HCT116 (cell line): Measurements from ENCODE around the gene PAFAH1B1. TPM values are rescaled to one million over a fixed set of nuclear protein-coding genes. Genes with fewer than 3 reads are reported as not detected.

Experiments
- ATAC-seq: fragments of 200-7000 bp; cut with Tn5 transposase; 2 replicates; pipeline ENCODE4 v1.9.1; 2020; ENCODE audit warnings: mild to moderate bottlenecking, moderate library complexity
- BruUV-seq: library from RNA; stranded (reverse); fragments of 400-500 nt; replicated peaks from 2 replicates; lab custom pipeline; 2021; lab: Mats Ljungman, UMichigan
- CTCF ChIA-PET: fragments of 300-600 bp; sonication (Branson Sonifier 250); formaldehyde crosslinking; loops from one replicate; lab custom pipeline; 2021; ENCODE audit warnings: antibody characterized with exemption; lab: Charles Lee
- POLR2A ChIA-PET: fragments of 300-600, 350-600 bp; sonication (Branson Sonifier 250); formaldehyde crosslinking; loops from one replicate; lab custom pipeline; 2021; ENCODE audit warnings: antibody characterized with exemption; lab: Charles Lee
- RAD21 ChIA-PET, 2 experiments: fragments of 300-600 bp; sonication (Branson Sonifier 250); formaldehyde crosslinking; loops; one replicate each; lab custom pipeline; 2023; ENCODE audit warnings: low total read pairs in 2 of 2; ENCODE audit not compliant: uncharacterized antibody in 2 of 2, unreplicated experiment in 2 of 2, low non-redundant PET in 1 of 2; lab: Charles Lee
- DNase-seq: peaks from one replicate; pipeline ENCODE4 v3.0.0-alpha.2; 2010; ENCODE audit warnings: low read depth, low spot score
- H2AFZ ChIP-seq: fragments of 200-600 bp; shearing (Covaris generic), sonication (generic); 2 replicates; pipeline ENCODE4 v1.6.1; 2017; ENCODE audit warnings: low read depth, mixed run types, mixed read lengths, antibody characterized with exemption, low read length; ENCODE audit not compliant: poor library complexity, severe bottlenecking
- H3K27ac ChIP-seq: 2 replicates; pipeline ENCODE4 v1.5.1; 2012; ENCODE audit warnings: low read depth, low read length
- H3K27me3 ChIP-seq: fragments of 200-600 bp; sonication (generic); 2 replicates; pipeline ENCODE4 v1.6.1; 2016; ENCODE audit warnings: mixed run types, low read length, mixed read lengths; ENCODE audit not compliant: insufficient read depth
- H3K36me3 ChIP-seq, 2 experiments: fragments of 200-500 bp in 1 of 2; fragments of 200-600 bp in 1 of 2; sonication (Bioruptor generic) in 1 of 2; sonication (generic) in 1 of 2; 2 replicates each; pipeline versions ENCODE4 v1.5.1 to v1.6.1; 2014 to 2016; ENCODE audit warnings: low read length in 2 of 2, inconsistent platforms in 1 of 2, mixed read lengths in 1 of 2, mixed run types in 1 of 2; ENCODE audit not compliant: insufficient read depth in 2 of 2, control insufficient read depth in 1 of 2
- H3K4me1 ChIP-seq, 2 experiments: fragments of 200-600 bp in 1 of 2; sonication (generic) in 1 of 2; 2 replicates each; pipeline versions ENCODE4 v1.5.1 to v1.6.1; 2012 to 2017; ENCODE audit warnings: low read length in 2 of 2, inconsistent platforms in 1 of 2, mild to moderate bottlenecking in 1 of 2, mixed read lengths in 1 of 2, mixed run types in 1 of 2, moderate library complexity in 1 of 2; ENCODE audit not compliant: insufficient read depth in 2 of 2, control insufficient read depth in 1 of 2
- H3K4me2 ChIP-seq: fragments of 200-600 bp; sonication (generic); 2 replicates; pipeline ENCODE4 v1.6.1; 2017; ENCODE audit warnings: mixed run types, low read length, mixed read lengths
- H3K4me3 ChIP-seq, 2 experiments: fragments of 200-600 bp in 1 of 2; sonication (generic) in 1 of 2; replicated peaks in 1 of 2; 2 replicates each; pipeline ENCODE4 v1.5.1; 2011 to 2016; ENCODE audit warnings: low read length in 2 of 2, control low read depth in 1 of 2, low read depth in 1 of 2, mild to moderate bottlenecking in 1 of 2, mixed read lengths in 1 of 2, mixed run types in 1 of 2
- H3K79me2 ChIP-seq: fragments of 200-600 bp; sonication (generic); 2 replicates; pipeline ENCODE4 v1.6.1; 2017; ENCODE audit warnings: mild to moderate bottlenecking, mixed run types, low read length, moderate library complexity, mixed read lengths; ENCODE audit not compliant: insufficient read depth
- H3K9ac ChIP-seq: fragments of 200-600 bp; sonication (generic); 2 replicates; pipeline ENCODE4 v1.6.1; 2016; ENCODE audit warnings: low read length, mixed read lengths
- H3K9me2 ChIP-seq: fragments of 200-600 bp; sonication (generic), shearing (Covaris generic); 2 replicates; pipeline ENCODE4 v1.6.1; 2017; ENCODE audit warnings: mixed run types, mild to moderate bottlenecking, moderate library complexity; ENCODE audit not compliant: insufficient read depth
- H3K9me3 ChIP-seq, 2 experiments: fragments of 200-500 bp in 1 of 2; fragments of 200-600 bp in 1 of 2; sonication (Bioruptor generic) in 1 of 2; sonication (generic) in 1 of 2; 2 replicates each; pipeline ENCODE4 v1.6.1; 2014 to 2017; ENCODE audit warnings: low read length in 2 of 2, mixed read lengths in 2 of 2, inconsistent platforms in 1 of 2, low read depth in 1 of 2, mild to moderate bottlenecking in 1 of 2, mixed run types in 1 of 2, moderate library complexity in 1 of 2; ENCODE audit not compliant: control insufficient read depth in 1 of 2, insufficient read depth in 1 of 2
- H4K20me1 ChIP-seq: fragments of 200-600 bp; sonication (generic), shearing (Covaris generic); 2 replicates; pipeline ENCODE4 v1.6.1; 2017; ENCODE audit warnings: mixed run types, mild to moderate bottlenecking, moderate library complexity; ENCODE audit not compliant: insufficient read depth
- EGR1 ChIP-seq: IDR thresholded peaks from 2 replicates; pipeline ENCODE4 v1.6.1; 2012; ENCODE audit warnings: low read depth
- EZH2 ChIP-seq: fragments of 200-600 bp; sonication (generic); IDR thresholded peaks from 2 replicates; pipeline ENCODE4 v1.6.1; 2017; ENCODE audit warnings: antibody characterized with exemption, mixed run types
- EZH2phosphoT487 ChIP-seq: fragments of 200-600 bp; IDR thresholded peaks from 2 replicates; pipeline ENCODE4 v1.6.1; 2018; ENCODE audit warnings: antibody characterized with exemption, borderline replicate concordance
- JUND ChIP-seq: IDR thresholded peaks from 2 replicates; pipeline ENCODE4 v1.6.1; 2012
- POLR2A ChIP-seq: IDR thresholded peaks from 2 replicates; pipeline ENCODE4 v1.7.0; 2011; ENCODE audit warnings: borderline replicate concordance; ENCODE audit not compliant: insufficient read depth, insufficient read length; ENCODE audit errors: extremely low read depth
- POLR2AphosphoS5 ChIP-seq: IDR thresholded peaks from 2 replicates; pipeline ENCODE4 v1.6.1; 2011; ENCODE audit warnings: mild to moderate bottlenecking, low read depth, low read length, moderate library complexity
- RAD21 ChIP-seq: IDR thresholded peaks from 2 replicates; pipeline ENCODE4 v1.6.1; 2012; ENCODE audit warnings: low read depth, mild to moderate bottlenecking
- SIN3A ChIP-seq: IDR thresholded peaks from 2 replicates; pipeline ENCODE4 v1.6.1; 2012; ENCODE audit warnings: low read depth
- SRF ChIP-seq: IDR thresholded peaks from 2 replicates; pipeline ENCODE4 v1.6.1; 2012; ENCODE audit warnings: low read depth
- TCF7L2 ChIP-seq: IDR thresholded peaks from 2 replicates; pipeline ENCODE4 v1.7.0; 2011; ENCODE audit warnings: borderline replicate concordance, inconsistent platforms; ENCODE audit not compliant: insufficient read depth, insufficient read length; ENCODE audit errors: extremely low read depth
- intact Hi-C: fragments of 100-400 bp; cut with micrococcal nuclease; formaldehyde crosslinking; loops from 2 replicates; pipeline ENCODE4 v1.10.0; 2022
- total RNA-seq: library from RNA; stranded (reverse); gene quantifications from one replicate; pipeline ENCODE4 v1.2.1, GENCODE V29; 2021; ENCODE audit not compliant: unreplicated experiment
- TF ChIP-seq, protein P1 (sequence below): IDR thresholded peaks from 2 replicates; pipeline ENCODE4 v1.6.1; 2012
- TF ChIP-seq, protein P2 (sequence below): IDR thresholded peaks from 2 replicates; pipeline ENCODE4 v1.6.1; 2012
- TF ChIP-seq, protein P3 (sequence below), 3 experiments: fragments of 200-600 bp in 1 of 3; sonication (generic) in 1 of 3; IDR thresholded peaks in 2 of 3; conservative IDR thresholded peaks in 1 of 3; 2 replicates each; pipeline ENCODE4 v1.5.1; 2012 to 2017; ENCODE audit warnings: low read depth in 2 of 3, low read length in 2 of 3, antibody characterized with exemption in 1 of 3, borderline replicate concordance in 1 of 3, control low read depth in 1 of 3, mild to moderate bottlenecking in 1 of 3, mixed read lengths in 1 of 3, mixed run types in 1 of 3, moderate library complexity in 1 of 3; ENCODE audit not compliant: insufficient read depth in 1 of 3

PAFAH1B1 gene
- total RNA-seq, 1 experiment from 2014 or later = 113 TPM

DNA sequence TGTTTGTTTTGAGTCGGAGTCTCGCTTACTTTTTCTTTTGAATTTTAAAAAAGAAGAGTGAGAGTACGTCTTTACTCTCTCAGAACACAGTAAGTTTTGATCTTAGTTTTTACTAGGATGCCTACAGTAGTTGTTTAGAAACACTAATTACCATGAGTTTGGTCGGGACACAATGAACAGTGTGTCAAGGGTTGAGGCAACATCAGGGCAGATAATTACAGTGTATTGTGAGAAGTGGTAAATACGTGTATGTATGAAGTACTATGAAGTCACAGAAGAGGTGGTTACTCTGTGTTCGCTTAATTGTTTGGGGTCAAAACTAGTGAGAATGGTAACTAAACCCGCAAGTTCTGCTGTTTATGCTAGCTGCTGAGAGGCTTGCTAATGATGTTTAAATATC is 18.2 kb downstream of the PAFAH1B1 start:
- CTCF ChIA-PET = no interaction called here
- no peaks in the 10 kb centered on the region for H3K36me3 ChIP-seq
- TF ChIP-seq RAD21 (no peak), SIN3A (no peak), POLR2A (no peak), JUND (no peak), EZH2phosphoT487 (no peak), POLR2AphosphoS5 (no peak), EZH2 (no peak)
- TF ChIP-seq, protein P1, sequence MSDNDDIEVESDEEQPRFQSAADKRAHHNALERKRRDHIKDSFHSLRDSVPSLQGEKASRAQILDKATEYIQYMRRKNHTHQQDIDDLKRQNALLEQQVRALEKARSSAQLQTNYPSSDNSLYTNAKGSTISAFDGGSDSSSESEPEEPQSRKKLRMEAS = no peak
- no TSS peak for BruUV-seq
- no peaks in the 10 kb centered on the region for H3K9me2 ChIP-seq
- ATAC-seq (no peak), DNase-seq (no peak)
- no peaks in the 10 kb centered on the region for H3K27me3 ChIP-seq
- POLR2A ChIA-PET = no interaction called here
- H3K27ac ChIP-seq = no peak overlapping the region
- intact Hi-C loops = no loop called here
- RAD21 ChIA-PET = no interaction called here
- peaks cover 25% of the 10 kb centered on the region for H4K20me1 ChIP-seq
- H3K9me3 ChIP-seq = no peaks in the 10 kb centered on the region
- H2AFZ ChIP-seq = no peak overlapping the region
- no peak overlapping the region for H3K4me3 ChIP-seq
- peaks cover 100% of the 10 kb centered on the region for H3K79me2 ChIP-seq
- H3K4me1 ChIP-seq = no peaks in the 10 kb centered on the region
- no peak overlapping the region for H3K9ac ChIP-seq
- no peak overlapping the region for H3K4me2 ChIP-seq

DNA sequence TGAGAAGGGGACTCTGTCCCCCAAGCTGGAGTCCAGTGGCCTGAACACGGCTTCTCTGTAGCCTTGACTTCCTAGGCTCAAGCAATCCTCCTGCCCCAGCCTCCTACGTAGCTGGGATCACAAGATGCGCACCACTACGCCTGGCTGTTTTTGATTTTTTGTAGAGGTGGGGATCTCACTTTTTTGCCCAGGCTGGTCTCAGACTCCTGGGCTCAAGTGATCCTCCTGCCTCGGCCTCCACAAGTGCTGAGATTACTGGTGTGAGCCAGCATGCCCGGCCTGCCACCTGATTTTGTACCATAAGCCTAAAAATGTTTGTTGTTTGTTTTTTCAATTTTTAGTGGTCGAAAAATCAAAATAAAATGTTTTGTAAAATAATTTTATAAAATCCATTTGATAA is 19.2 kb downstream of the PAFAH1B1 start:
- RAD21 ChIA-PET = no interaction called here
- Histone ChIP-seq H3K4me1 (no peaks in the 10 kb centered on the region), H3K9me3 (no peaks in the 10 kb centered on the region), H3K36me3 (no peaks in the 10 kb centered on the region), H3K9me2 (no peaks in the 10 kb centered on the region), H4K20me1 (peaks cover 25% of the 10 kb centered on the region), H3K9ac (no peak overlapping the region), H3K4me3 (no peak overlapping the region), H3K27me3 (no peaks in the 10 kb centered on the region), H3K79me2 (peaks cover 100% of the 10 kb centered on the region), H3K4me2 (no peak overlapping the region), H3K27ac (no peak overlapping the region), H2AFZ (no peak overlapping the region)
- no TSS peak for BruUV-seq
- CTCF ChIA-PET = interaction anchor here (1.1 kb wide), 1 partner anchor 197 kb away, joined by 3 read pairs; no protein-coding TSS in a partner anchor
- intact Hi-C loops = no loop called here
- POLR2A ChIA-PET = no interaction called here
- ATAC-seq (no peak), DNase-seq (no peak)
- TF ChIP-seq TCF7L2 (no peak), SRF (no peak), EGR1 (no peak)
- TF ChIP-seq, protein P2, sequence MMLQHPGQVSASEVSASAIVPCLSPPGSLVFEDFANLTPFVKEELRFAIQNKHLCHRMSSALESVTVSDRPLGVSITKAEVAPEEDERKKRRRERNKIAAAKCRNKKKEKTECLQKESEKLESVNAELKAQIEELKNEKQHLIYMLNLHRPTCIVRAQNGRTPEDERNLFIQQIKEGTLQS = no peak
- TF ChIP-seq, protein P3, sequence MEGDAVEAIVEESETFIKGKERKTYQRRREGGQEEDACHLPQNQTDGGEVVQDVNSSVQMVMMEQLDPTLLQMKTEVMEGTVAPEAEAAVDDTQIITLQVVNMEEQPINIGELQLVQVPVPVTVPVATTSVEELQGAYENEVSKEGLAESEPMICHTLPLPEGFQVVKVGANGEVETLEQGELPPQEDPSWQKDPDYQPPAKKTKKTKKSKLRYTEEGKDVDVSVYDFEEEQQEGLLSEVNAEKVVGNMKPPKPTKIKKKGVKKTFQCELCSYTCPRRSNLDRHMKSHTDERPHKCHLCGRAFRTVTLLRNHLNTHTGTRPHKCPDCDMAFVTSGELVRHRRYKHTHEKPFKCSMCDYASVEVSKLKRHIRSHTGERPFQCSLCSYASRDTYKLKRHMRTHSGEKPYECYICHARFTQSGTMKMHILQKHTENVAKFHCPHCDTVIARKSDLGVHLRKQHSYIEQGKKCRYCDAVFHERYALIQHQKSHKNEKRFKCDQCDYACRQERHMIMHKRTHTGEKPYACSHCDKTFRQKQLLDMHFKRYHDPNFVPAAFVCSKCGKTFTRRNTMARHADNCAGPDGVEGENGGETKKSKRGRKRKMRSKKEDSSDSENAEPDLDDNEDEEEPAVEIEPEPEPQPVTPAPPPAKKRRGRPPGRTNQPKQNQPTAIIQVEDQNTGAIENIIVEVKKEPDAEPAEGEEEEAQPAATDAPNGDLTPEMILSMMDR (IDR thresholded peaks at IDR 0.05 in 2 of 3, conservative IDR thresholded peaks at IDR 0.05 in 1 of 3; ENCODE audit: borderline replicate concordance in 1 of 3, insufficient read depth in 1 of 3, low read depth in 2 of 3, low read length in 2 of 3) = no peak
